ENCODE results near the gene FSCN2.

FSCN2 gene

GRCh38 chr17:81542431-81543338 is 14.5 kb downstream of the FSCN2 start:
- no peak for DNase-seq

- no peak for DNase-seq
These were observed 15.1 kb downstream of the FSCN2 start for GRCh38 chr17:81543339-81543675.

GRCh38 chr17:81543756-81544155 is 15.6 kb downstream of the FSCN2 start:
- no peak for DNase-seq

- DNase-seq: no peak
These were observed 16.3 kb downstream of the FSCN2 start for GRCh38 chr17:81544281-81544974.

GRCh38 chr17:81545160-81545949 is 17.2 kb downstream of the FSCN2 start:
- no peak for DNase-seq

GRCh38 chr17:81546906-81547613 is 18.9 kb downstream of the FSCN2 start:
- DNase-seq: no peak

GRCh38 chr17:81547614-81547982 is 19.4 kb downstream of the FSCN2 start:
- no peak for DNase-seq

GRCh38 chr17:81549031-81549557 is 20.9 kb downstream of the FSCN2 start:
- no peak for DNase-seq

GRCh38 chr17:81549826-81550225 is 21.6 kb downstream of the FSCN2 start:
- DNase-seq: no peak

GRCh38 chr17:81550285-81550684 is 22.1 kb downstream of the FSCN2 start:
- DNase-seq: no peak

GRCh38 chr17:81550830-81551457 is 22.8 kb downstream of the FSCN2 start:
- DNase-seq: no peak

- no peak for DNase-seq
These were observed 23.5 kb downstream of the FSCN2 start for GRCh38 chr17:81551458-81552243.

- DNase-seq: peak; percentile 10
These were observed 24.3 kb downstream of the FSCN2 start, which contains the start of gene FAAP100 for GRCh38 chr17:81552244-81553017. TSS of gene FAAP100 (minus strand) at chr17:81552353. CDS start at chr17:81552330, 23 bp downstream.

- DNase-seq: peak; percentile 51
These were observed 24.9 kb downstream of the FSCN2 start for GRCh38 chr17:81553018-81553615.

- peak; percentile 67 for DNase-seq
These were observed 25.5 kb downstream of the FSCN2 start for GRCh38 chr17:81553616-81554181.

GRCh38 chr17:81556175-81556691 is 28.1 kb downstream of the FSCN2 start:
- DNase-seq: no peak

- DNase-seq: no peak
These were observed 28.7 kb downstream of the FSCN2 start for GRCh38 chr17:81556863-81557262.

GRCh38 chr17:81557276-81558114 is 29.3 kb downstream of the FSCN2 start:
- no peak for DNase-seq
